MM.1S (cell line): ENCODE measurements around the gene MAPKAP1.

Experiments
- DNase-seq: peaks from one replicate; pipeline ENCODE4 v3.0.0-alpha.2; 2015
- H2AFZ ChIP-seq: fragments of 300-600 bp; sonication (generic); 2 replicates; pipeline ENCODE4 v1.6.0; 2016; ENCODE audit warnings: antibody characterized with exemption, low read length
- H3F3A ChIP-seq: fragments of 300-600 bp; sonication (generic); 2 replicates; pipeline ENCODE4 v1.6.1; 2016; ENCODE audit warnings: mild to moderate bottlenecking, antibody characterized with exemption, low read length, moderate library complexity, mixed read lengths; ENCODE audit not compliant: insufficient read depth
- H3K27ac ChIP-seq: fragments of 300-600 bp; sonication (generic); 2 replicates; pipeline ENCODE4 v1.5.1; 2016; ENCODE audit warnings: mild to moderate bottlenecking, low read length
- H3K27me3 ChIP-seq: fragments of 300-600 bp; sonication (generic); replicated peaks from 2 replicates; pipeline ENCODE4 v1.6.0; 2016; ENCODE audit warnings: low read length; ENCODE audit not compliant: insufficient read depth
- H3K36me3 ChIP-seq: fragments of 300-600 bp; sonication (generic); replicated peaks from 2 replicates; pipeline ENCODE4 v1.6.1; 2016; ENCODE audit warnings: mild to moderate bottlenecking, low read length, mixed read lengths; ENCODE audit not compliant: insufficient read depth
- H3K4me1 ChIP-seq: fragments of 300-600 bp; sonication (generic); 2 replicates; pipeline ENCODE4 v1.6.1; 2016; ENCODE audit warnings: low read length, mixed read lengths
- H3K4me2 ChIP-seq: fragments of 300-600 bp; sonication (generic); 2 replicates; pipeline ENCODE4 v1.6.0; 2016; ENCODE audit warnings: low read depth, low read length
- H3K4me3 ChIP-seq: fragments of 300-600 bp; sonication (generic); 2 replicates; pipeline ENCODE4 v1.5.1; 2016; ENCODE audit warnings: low read length, mixed read lengths
- H3K79me2 ChIP-seq: fragments of 300-600 bp; sonication (generic); 2 replicates; pipeline ENCODE4 v1.6.1; 2016; ENCODE audit warnings: mixed run types, low read length, mixed read lengths
- H3K9ac ChIP-seq: fragments of 300-600 bp; sonication (generic); 2 replicates; pipeline ENCODE4 v1.6.1; 2016; ENCODE audit warnings: low read length, mixed read lengths
- H3K9me2 ChIP-seq: fragments of 300-600 bp; sonication (generic); replicated peaks from 2 replicates; pipeline ENCODE4 v1.6.1; 2016; ENCODE audit warnings: mild to moderate bottlenecking, low read length, mixed read lengths; ENCODE audit not compliant: insufficient read depth
- H3K9me3 ChIP-seq: fragments of 300-600 bp; sonication (generic); replicated peaks from 2 replicates; pipeline ENCODE4 v1.6.1; 2016; ENCODE audit warnings: mild to moderate bottlenecking, low read length, mixed read lengths; ENCODE audit not compliant: insufficient read depth
- H4K20me1 ChIP-seq: fragments of 300-600 bp; sonication (generic); 2 replicates; pipeline ENCODE4 v1.6.1; 2016; ENCODE audit warnings: mild to moderate bottlenecking, low read length, moderate library complexity, mixed read lengths; ENCODE audit not compliant: insufficient read depth
- CTCF ChIP-seq: fragments of 300-600 bp; sonication (generic); IDR thresholded peaks from 2 replicates; pipeline ENCODE4 v1.5.1; 2016; ENCODE audit warnings: antibody characterized with exemption, low read length, mixed read lengths
- EZH2 ChIP-seq: fragments of 300-600 bp; sonication (generic); optimal IDR thresholded peaks from 2 replicates; pipeline ENCODE3; 2017; ENCODE audit warnings: low read depth, mild to moderate bottlenecking, antibody characterized with exemption, low read length, mixed read lengths
- EZH2phosphoT487 ChIP-seq: fragments of 300-600 bp; sonication (generic); IDR thresholded peaks from 2 replicates; pipeline ENCODE4 v1.6.1; 2018; ENCODE audit warnings: antibody characterized with exemption, low read length

The MAPKAP1 gene

DNA sequence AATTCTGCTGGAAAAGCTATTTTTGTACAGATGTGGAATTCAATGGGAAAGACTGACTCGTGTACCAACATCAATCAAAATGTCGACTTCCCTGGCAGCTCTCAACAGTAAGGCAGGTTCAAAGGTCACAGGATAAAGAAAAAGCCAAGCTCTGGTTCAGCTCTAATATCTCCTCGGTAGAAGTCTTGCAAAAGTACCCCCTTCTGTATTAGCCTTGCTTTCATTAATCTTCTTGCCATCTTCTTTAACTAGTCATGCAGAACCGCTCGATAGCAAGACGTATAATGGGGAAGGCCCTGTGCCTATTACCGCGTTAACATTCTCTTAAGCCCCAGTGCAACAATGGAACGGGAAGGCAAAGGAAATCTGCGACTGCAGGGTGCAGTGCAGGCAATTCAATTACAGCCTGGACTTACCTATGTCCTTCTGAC, 244.1 kb downstream of the MAPKAP1 start:
- Histone ChIP-seq H3K4me1 (no peaks in the 10 kb centered on the region), H3K4me2 (no peak overlapping the region), H3K4me3 (no peak overlapping the region), H3K9me3 (no peaks in the 10 kb centered on the region), H3K79me2 (no peaks in the 10 kb centered on the region), H3F3A (no peaks in the 10 kb centered on the region), H2AFZ (no peak overlapping the region), H3K27me3 (no peaks in the 10 kb centered on the region), H3K9ac (no peak overlapping the region), H4K20me1 (no peaks in the 10 kb centered on the region), H3K9me2 (no peaks in the 10 kb centered on the region), H3K36me3 (no peaks in the 10 kb centered on the region), H3K27ac (no peak overlapping the region)
- DNase-seq: no peak
- TF ChIP-seq EZH2phosphoT487 (no peak), CTCF (no peak), EZH2 (no peak)

DNA sequence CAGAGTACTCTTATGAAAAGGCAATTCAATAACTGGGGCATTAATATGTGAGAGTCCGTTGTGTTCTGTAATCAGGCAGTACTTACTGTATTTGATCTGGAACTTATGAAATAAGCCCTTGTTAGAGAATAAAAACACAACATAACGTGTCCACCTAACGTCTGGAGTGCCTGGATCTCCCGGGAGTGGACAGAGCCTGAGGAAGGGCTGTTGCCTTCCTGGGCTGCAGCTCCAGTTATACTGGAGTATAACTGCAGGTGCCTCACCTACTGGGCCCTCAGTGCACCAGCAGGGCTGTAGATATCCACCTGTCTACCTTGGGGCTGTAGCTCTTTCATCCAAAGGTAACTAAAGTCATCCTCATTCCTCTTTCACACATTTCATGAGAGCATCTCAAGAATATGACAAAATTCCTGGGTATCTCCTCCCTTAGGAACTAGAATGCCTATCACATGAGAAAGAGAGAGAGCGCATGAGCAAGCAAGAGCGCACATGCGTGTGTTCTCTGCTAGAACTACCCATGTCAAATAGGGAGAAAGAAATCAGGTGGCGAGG, 245.3 kb downstream of the MAPKAP1 start:
- H3K9ac ChIP-seq: no peak overlapping the region
- H3K9me2 ChIP-seq: no peaks in the 10 kb centered on the region
- TF ChIP-seq EZH2: no peak
- TF ChIP-seq EZH2phosphoT487: no peak
- no peak for TF ChIP-seq CTCF
- H4K20me1 ChIP-seq: no peaks in the 10 kb centered on the region
- H3K9me3 ChIP-seq: no peaks in the 10 kb centered on the region
- H3K4me2 ChIP-seq: no peak overlapping the region
- H3K27me3 ChIP-seq: no peaks in the 10 kb centered on the region
- H3K27ac ChIP-seq: no peak overlapping the region
- no peaks in the 10 kb centered on the region for H3K79me2 ChIP-seq
- no peaks in the 10 kb centered on the region for H3K36me3 ChIP-seq
- no peak for DNase-seq
- no peak overlapping the region for H2AFZ ChIP-seq
- H3K4me1 ChIP-seq: no peaks in the 10 kb centered on the region
- no peaks in the 10 kb centered on the region for H3F3A ChIP-seq
- no peak overlapping the region for H3K4me3 ChIP-seq

DNA sequence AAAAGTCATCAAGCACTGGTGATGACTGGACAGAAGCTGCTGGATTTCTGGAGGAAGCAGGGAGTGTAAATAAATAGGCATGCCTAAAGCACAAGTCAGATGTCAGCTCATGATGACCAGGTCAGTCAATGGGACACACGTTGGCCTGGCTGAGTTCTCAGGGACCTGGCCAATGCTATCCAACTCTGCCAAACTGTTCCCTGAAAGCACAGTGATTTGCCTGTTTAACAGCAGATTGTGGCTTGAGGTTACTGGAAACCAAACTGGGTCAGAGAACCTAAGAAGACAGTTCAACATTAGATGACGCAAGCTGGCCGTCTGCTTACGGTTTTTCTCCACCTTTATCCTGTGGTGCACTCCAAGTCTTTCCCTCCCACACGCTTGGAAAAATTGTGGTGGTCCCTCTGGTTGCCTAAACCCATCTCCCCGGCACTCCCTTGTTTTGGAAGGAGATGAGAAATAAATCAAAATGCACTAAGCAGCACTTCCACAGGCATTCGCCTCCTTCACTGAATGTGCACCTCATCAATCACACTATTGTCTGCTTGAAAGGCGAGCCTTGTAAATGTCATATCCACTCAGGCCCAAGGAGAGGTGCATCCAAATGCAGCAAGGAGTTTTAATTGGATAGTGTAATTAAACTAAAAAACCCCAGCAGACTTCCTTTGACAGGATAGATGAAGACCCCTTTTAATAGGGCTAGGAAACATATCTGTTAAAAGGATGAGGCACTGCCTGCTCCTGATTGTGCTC, 245.9 kb downstream of the MAPKAP1 start:
- no peak for DNase-seq
- H3K9ac ChIP-seq: no peak overlapping the region
- H3K27me3 ChIP-seq: no peaks in the 10 kb centered on the region
- H3K79me2 ChIP-seq: no peaks in the 10 kb centered on the region
- H3K9me3 ChIP-seq: no peaks in the 10 kb centered on the region
- H4K20me1 ChIP-seq: no peaks in the 10 kb centered on the region
- TF ChIP-seq EZH2phosphoT487: no peak
- TF ChIP-seq EZH2: no peak
- no peak for TF ChIP-seq CTCF
- no peaks in the 10 kb centered on the region for H3K9me2 ChIP-seq
- no peak overlapping the region for H2AFZ ChIP-seq
- H3K36me3 ChIP-seq: no peaks in the 10 kb centered on the region
- H3K4me3 ChIP-seq: no peak overlapping the region
- no peak overlapping the region for H3K27ac ChIP-seq
- no peaks in the 10 kb centered on the region for H3K4me1 ChIP-seq
- H3K4me2 ChIP-seq: no peak overlapping the region
- no peaks in the 10 kb centered on the region for H3F3A ChIP-seq
